ENCODE data around the gene FGF11.

The FGF11 gene

DNA sequence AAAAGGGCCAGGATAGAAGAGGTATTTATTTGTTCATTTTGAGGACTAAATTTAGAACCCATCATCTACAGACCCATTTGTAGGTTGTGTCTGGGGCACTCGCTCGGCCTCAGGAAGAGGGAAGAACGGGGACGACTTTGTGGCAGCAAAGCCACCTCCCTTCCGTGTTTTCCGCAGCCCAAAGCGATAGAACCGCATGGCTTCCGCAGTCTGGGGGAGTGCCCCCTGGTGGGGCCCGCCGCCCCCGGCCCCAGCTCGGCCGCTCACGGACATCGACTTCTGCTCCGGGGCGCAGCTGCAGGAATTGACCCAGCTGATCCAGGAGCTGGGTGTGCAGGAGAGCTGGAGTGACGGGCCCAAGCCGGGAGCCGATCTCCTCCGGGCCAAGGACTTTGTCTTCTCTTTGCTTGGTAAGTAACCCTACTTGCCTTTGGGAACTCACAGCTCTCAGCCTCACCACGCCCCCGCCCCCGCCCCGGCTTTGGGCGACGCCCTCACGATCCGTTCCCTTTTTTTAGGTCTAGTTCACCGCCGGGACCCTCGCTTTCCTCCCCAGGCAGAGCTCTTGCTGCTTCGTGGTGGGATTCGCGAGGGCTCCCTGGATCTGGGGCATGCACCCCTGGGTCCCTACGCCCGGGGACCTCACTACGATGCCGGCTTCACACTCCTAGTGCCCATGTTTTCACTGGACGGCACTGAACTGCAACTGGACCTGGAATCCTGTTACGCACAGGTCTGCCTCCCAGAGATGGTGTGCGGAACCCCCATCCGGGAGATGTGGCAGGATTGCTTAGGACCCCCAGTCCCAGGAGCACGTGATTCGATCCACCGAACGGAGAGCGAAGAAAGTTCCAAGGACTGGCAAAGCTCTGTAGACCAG is 3.4 kb upstream of the FGF11 start:
- peak; percentile 89 for DNase-seq

DNA sequence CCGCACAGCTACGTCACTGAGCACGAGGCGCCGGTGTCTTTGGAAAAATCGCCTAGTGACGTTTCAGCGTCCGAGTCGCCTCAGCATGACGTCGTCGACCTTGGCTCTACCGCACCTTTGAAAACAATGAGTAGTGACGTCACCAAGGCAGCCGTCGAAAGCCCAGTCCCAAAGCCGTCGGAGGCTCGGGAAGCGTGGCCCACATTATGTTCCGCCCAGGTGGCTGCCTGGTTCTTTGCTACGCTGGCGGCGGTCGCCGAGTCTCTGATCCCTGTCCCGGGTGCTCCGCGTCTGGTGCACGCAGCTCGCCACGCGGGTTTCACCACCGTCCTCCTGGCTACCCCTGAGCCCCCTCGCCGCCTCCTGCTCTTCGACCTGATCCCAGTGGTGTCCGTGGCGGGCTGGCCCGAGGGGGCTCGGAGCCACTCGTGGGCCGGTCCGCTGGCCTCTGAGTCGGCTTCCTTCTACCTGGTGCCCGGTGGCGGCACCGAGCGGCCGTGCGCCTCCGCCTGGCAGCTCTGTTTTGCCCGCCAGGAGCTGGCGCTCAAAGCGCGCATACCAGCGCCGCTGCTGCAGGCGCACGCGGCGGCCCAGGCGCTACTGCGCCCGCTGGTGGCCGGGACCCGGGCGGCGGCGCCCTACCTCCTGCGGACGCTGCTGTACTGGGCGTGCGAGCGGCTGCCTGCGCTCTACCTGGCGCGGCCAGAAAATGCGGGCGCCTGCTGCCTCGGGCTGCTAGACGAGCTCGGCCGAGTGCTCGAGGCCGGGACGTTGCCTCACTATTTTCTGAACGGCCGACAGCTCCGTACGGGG is 2.5 kb upstream of the FGF11 start:
- peak; percentile 98 for DNase-seq

DNA sequence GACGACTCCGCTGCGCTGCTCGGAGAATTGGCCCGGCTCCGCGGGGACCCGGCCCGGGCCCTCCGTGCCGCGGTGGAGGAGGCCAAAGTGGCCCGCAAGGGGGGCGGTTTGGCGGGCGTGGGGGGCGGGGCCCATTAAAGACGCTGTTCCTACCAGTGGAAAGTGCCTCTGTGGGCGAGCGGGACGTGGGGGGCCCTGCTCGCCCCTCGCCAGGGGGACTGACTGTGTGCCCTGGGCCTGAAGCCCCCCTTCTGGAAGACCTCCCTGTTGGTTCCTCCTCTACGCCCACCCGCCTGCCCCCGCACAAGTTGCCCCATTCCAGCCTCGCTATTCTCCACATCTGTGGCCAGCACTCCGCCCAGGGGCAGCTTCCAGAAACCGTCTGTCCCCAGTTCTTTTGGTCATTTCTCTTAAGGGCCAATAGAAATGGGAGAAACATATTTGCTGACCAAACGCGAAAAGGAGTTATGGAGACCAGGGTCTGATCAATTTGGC is 1.9 kb upstream of the FGF11 start:
- peak; percentile 68 for DNase-seq

DNA sequence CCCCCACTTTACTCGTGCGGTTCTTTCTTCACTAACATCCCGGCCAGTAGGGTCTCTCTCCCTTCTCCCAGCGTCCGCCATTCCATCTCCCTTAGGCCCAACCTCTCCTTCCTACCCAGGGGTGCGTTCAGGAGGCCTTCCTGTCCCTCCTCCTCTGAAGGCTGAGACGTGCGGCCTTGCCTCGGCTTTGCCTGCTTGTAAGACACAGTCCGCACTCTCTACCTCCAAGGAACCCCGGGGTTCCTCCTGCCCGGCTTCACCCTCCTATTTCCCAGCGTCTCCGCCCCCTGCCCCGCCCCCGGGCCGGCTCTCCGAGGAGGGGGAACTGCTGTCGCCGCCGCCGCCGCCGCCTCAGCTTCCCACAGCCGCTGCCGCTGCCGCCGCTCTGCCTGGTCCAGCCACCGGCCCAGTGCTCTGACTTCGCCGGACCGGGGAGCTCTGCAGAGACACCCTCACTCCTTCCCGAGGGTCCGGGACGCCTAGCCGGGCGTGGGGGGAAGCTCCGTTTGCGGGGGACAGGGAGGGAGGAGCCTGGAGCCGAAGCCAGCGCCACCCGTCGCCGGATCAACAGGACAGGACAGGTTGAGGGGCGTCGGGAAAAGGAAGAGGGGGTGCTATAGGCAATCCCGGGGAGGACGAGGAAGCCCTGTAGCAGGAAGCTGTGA is 1.2 kb upstream of the FGF11 start:
- DNase-seq = peak; percentile 77

DNA sequence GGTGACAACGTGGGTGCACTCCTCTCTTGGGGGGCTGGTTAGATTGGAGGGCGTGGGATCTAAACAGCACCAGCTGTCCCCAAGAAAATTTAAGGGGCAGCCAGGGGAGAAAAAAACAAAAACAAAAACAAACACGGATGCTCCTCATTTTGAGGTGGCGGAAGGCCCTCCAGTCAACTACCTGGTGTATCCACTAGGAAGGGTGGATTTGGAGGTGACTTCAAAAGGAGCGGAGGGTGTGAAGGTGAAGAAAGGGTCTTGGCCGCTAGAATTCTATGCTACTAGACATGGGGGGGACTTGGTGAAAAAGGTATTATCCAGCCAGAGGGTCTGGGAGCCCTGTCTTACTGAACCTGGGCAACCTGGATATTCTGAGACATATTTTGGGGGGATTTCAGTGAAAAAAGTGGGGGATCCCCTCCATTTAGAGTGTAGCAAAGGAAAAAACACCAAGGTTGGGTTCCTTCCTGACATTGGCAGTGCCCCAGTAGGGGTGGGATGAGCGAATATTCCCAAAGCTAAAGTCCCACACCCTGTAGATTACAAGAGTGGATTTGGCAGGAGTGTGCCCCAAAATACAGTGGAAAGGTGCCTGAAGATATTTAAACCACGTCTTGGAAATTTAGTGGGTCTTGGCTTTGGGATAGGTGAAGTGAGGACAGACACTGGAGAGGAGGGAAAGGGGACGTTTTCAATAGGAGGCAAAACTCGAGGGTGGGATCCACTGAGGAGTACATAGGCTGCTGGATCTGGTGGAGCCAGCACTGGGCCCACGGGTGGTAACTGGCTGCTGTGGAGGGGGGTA is 454 bp upstream of the FGF11 start:
- no peak for DNase-seq

DNA sequence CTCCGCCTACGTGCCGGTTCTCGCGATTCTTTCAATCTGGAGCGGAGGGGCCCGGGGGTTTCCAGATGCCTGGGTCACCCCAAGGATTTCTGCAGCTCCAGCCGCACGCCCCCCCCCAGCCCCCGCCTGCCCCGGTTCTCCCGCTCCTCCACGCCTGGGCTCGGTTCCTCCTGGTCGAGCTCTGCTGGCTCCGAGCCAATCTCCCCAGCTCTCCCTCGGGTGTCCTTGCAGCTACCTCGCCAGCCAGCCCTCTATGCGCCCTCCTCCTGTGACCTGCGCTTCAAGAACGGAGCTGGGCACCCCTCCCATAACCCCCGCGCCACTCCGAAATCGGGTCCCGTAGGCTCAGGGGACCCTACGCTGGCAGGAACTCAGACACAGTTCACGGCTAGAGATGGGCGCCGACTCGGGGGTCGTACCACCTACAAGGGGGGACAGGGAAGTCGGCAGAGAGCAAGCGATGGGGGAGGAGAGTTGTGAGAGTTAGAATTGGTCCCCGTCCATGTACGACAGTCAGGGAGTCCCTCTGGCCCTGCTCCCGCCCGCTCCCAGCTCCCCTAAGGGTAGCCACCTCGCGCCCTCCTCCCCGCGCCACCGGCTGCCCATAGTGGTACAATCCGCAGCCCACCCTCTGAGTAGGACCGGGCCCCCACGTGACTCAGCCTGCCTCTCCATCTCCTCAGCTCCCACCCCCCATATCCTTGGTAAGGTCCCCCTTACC is 961 bp downstream of the FGF11 start:
- DNase-seq = peak; percentile 76

DNA sequence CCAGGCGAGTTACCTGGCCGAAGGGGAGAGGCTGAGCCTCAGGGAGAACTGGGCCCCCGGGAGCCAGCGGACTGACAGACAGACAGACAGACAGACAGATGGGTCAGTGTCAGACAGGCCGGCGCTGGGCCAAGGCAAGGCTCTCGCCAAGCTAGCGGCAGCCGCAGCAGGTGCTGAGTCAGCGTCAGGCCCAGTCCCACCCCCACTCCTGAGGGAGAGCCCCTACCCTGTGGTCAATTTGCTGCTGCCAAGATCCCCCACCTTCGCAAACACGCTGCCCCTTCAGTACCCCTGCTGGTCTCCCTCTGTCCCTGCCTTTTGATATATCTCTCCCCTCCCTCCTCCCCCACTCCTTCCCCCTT is 1.5 kb downstream of the FGF11 start:
- peak; percentile 58 for DNase-seq

DNA sequence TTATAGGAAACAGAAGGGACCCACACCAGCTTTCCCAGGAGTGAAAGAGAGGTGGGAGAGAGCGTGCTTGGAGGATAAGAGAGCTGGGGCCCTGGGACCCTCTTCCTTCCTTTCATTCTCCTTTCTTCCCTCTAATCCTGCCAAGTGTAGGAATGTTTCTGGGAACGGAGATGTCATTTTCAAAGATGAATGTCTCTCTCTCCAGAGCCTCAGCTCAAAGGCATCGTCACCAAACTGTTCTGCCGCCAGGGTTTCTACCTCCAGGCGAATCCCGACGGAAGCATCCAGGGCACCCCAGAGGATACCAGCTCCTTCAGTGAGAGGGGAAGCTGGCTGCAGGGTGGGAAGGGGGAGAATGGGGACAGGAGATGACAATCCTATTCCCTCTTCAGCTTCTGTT is 2.0 kb downstream of the FGF11 start:
- no peak for DNase-seq

DNA sequence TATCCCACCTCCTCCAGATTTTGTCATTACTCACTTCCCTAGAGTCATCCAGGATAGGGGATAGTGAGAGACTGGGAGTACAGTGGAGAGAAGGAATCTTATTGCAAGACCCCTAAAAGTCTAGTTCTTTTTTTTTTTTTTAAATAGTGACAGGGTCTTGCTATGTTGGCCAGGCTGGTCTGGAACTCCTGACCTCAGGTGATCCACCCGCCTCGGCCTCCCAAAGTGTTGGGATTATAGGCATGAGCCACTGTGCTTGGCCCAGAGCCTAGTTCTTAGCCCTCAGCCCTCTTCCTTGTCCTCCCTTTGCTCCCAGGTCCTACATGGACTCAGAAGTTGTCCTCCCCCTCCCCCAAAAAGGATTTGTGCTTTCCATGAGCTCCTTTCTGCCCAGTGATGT is 2.8 kb downstream of the FGF11 start:
- no peak for DNase-seq

DNA sequence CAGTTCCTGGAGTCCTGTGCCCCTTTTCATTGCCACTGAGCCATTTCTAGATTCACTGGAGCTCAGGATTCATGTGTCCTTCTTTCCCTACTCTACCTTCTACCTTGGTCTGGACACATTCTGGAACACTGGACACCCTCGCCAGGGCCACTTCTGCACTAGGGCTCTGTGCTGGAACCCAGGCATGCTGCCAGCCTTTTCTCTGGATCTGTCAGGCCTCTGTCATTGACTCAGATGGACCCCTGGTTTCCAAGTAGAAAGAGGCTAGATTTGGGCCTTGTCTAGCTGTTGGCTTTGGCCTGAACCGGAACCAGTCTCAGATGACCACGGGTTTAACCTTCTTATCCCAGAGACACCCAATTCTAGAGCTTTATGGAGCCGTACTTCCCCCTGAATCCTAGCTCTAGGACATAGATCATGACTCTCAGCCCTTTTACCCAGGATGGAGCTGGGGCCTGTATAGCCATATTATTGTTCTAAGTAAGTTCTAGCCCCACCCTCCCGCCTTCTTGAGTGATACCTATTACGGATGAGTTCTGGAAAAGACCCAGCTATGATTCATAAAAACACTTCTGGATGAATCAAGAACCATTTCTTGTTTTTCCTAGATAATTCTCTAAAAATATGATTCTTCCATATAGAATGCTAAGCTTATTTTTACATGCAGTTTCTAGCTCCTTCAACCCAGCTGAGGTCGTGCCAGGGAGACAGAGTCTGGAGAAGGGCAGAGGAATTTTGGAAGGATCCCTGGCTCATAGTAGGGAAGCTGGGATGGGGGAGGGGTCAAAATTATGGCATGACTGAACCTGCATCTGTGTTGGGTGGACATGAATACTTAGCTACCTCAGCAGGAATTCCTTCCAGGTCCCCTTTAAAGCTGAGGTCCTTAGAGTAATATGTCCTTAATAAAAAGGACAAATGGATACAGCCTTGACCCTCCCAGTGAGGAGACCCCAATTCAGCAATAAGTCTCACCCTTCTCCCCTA is 4.5 kb downstream of the FGF11 start:
- no peak for DNase-seq

DNA sequence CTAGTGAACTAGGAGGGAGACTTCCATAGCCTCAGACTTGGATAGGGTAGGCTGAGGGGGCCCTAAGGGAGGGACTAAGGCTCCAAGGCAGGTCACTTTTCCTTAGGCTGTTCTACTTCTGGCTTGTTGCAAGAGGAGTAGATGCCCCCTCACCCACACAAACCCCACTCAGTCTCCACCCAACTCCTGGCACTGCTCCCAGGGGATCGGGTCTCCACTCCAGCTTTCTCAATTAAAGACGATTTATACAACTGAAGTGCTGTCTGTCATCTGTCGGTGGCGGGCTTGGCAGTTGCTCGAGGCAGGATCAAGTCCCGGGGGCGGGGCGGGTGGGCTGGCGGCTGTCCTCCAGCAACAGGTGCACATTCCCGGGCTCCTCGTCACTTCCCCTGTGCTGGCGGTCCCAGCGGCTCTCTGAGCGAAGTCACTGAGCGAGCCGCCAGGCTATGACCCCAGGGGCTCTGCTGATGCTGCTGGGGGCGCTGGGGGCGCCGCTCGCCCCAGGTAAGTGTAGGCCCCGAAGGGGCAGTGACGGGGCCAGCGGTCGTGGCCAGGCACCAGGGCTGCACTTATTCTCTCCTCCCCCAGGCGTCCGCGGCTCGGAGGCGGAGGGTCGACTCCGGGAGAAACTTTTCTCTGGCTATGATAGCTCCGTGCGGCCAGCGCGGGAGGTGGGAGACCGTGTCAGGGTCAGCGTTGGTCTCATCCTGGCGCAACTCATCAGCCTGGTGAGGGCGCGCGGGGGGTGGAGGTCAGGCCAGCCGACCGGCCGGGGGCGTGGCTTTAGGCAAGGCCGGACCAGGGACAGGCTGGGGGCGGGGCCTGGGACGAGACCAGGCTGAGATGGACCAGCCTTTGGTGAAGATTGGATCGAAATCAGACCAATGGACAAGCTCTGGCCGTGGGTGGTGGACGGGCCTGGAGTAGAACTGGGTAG is 5.6 kb downstream of the FGF11 start, which contains the start of gene CHRNB1:
Gene CHRNB1 (plus strand): TSS at position 380 of the 937 bp plus-strand sequence. CDS start 67 bp downstream, at position 447.
- DNase-seq = peak; percentile 92

DNA sequence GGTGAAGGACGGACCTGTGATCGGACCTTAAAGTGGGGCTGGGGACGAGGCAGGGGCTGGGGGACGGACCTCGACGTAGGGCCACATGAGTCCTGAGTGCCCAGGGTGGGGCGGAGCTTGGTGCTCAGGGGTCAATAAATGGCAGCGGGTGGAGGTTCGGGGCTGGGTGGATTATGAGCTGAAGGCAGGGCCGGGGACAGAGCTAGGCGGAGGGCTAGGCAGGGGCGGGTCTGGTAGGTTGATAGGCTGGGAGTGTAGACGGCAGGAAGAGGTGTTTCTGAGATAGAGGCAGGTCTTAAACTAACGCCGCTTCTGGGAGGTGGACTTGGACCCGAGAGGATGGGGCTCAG is 6.3 kb downstream of the FGF11 start:
- peak; percentile 92 for DNase-seq

DNA sequence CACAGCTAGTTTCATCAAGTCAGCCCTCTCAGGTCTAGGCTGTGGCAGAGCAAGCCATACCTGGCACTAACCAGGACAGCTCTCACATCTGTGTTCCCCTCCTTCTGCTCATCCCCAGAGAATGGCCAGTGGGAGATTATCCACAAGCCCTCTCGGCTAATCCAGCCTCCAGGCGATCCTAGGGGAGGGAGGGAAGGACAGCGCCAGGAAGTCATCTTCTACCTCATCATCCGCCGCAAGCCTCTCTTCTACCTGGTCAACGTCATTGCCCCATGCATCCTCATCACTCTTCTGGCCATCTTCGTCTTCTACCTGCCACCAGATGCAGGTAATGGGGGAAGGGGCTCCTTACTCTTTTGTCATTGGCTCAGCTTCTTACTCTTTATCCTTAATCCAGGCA is 9.1 kb downstream of the FGF11 start:
- no peak for DNase-seq

DNA sequence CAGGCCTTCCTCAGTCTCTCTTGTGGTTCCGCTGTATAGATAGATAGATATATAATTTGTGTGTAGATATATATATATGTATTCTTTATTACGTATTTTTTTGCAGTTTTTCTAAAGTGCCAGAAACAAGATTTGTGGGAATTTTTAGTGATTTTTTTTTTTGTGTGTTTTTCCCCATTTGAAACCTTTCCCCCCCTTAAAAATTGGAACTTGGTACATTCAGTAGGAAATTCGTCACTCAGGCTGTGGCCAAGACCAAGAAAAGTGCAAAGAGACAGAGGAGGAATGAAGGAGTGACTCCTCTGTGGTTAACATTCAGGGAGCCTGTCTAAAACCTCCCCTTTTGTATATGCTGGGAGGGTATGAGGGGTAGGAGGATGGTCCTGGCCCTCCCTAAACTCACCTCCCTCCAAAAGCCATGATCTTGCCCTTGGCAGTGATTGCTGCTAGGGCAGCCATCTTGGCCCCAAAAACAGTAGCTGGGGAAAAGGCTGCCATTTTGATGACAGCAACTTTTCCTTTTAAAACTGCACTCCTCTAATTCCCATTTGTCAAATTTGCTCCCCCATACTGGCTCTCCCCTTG is 20.7 kb downstream of the FGF11 start:
- DNase-seq = no peak

DNA sequence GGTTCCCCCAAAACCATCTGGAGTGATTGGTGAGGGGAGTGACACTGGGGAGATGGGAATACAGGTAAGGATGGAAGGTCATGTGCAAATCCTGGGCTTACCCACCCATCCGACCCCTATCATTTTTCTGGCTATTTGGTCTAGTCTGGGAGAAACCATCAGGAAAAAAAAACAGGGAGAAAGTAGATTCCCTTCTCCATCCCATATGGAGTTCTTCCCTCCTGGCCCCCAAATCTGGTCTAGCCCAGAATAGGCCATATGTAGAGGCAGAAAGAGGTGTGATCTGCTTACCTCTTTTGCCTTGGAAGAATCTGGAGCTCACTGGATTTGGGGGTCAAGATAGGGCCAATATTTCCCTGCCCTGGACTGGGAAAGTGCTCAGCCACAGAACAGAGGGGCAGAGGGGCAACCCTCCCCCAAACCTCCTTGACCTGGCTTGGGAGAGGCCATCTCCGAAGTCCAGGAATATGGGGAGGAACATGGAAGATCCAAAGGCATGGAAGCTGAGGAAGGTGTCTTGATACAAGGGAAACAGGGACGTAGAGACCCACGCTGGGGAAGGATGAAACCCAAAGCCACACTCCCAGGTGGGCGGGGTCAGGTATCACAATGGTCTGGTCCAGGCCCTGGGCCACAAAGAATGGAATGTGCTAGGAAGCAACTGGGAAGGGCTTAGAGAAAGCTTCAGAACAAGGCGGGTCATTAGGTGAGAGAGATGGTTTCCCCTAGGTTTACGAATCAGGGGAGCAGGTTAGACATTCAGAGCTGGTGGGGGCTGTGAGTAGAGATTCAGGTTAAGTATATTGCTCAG is 21.7 kb downstream of the FGF11 start:
- no peak for DNase-seq

DNA sequence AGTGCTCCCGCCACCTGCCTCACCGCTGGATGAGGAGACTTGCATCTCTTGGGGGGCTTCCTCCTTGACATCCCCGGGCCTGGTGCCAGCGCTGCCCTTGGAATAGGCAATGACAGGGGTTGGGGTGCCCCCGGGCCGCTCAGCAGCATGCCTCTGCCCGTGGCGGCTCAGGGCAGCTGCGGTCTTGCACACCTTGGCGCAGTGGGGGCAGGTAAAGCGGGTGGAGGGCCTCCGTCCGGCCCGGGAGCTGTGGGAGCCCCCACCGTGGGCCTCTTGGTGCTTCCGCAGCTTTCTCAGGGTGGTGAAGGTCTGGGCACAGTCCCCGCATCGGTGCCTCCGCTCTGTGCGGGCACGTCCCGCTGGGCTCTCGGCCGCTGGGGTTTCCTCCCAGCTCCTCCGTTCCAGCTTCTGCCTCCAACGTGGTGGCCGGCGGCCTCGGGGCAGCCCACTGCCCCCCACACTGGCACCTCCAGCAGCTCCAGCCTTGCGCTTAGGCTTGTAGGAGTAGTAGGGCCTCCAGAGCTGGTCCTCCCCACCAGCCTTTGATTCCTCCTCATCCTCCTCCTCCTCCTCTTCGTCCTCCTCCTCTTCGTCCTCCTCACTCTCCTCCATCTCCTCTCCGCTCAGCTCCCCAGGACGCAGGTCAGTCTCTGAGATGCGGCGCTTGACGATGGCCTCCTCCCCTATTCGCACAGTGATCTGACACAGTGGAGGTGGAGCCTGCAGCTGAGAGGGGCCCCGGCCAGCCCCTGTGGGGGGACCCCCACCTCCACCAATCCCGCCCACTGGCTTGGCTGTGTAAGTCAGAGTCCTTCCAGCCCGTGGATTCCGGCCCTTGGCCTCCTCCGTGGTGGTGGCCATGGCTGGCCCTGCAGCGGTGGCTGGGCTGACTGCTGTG is 23.4 kb downstream of the FGF11 start:
- no peak for DNase-seq

DNA sequence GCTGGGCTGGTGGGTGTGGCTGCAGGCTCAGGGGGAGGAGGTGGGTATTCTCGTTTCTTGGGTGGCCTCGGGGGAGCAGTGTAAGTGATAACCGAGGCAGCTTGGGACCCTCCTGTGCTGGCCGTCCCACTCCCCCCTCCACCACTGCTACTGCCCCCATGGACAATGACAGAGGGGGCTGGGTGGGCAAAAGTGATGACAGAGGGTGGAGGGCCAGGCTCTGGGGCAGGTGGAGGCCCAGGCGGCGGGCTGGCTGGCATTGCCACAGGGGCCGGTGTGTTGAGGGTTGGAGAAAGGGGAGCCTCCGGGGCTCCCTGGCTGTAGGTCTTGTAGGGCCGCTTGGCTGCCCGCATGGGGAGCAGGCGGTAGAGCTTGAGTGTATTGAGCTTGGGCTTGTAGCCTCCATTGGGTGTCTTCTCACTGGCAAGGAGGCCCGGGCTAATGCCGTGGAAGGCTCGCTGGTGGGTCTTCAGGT is 24.1 kb downstream of the FGF11 start:
- no peak for DNase-seq

Data from DMS53 (cell line).